Hindlimb muscle (tissue), 1 donor: Measurements from ENCODE around the gene H1-8. TPM values are rescaled to one million over a fixed set of nuclear protein-coding genes. Genes with fewer than 3 reads are reported as not detected.

ENCODE experiments used
- DNase-seq: peaks from one replicate; pipeline ENCODE4 v3.0.0-alpha.2; 2013
- polyA plus RNA-seq: library from polyadenylated mRNA; unstranded; fragments of 120-200 nt; gene quantifications from one replicate; pipeline ENCODE4 v1.2.1, GENCODE V29; 2013; ENCODE audit not compliant: insufficient read length

Gene H1-8
- polyA plus RNA-seq, 1 donor: not detected

GRCh38 chr3:129595544-129596193, 52.7 kb downstream of the H1-8 start:
- DNase-seq: no peak

DNA sequence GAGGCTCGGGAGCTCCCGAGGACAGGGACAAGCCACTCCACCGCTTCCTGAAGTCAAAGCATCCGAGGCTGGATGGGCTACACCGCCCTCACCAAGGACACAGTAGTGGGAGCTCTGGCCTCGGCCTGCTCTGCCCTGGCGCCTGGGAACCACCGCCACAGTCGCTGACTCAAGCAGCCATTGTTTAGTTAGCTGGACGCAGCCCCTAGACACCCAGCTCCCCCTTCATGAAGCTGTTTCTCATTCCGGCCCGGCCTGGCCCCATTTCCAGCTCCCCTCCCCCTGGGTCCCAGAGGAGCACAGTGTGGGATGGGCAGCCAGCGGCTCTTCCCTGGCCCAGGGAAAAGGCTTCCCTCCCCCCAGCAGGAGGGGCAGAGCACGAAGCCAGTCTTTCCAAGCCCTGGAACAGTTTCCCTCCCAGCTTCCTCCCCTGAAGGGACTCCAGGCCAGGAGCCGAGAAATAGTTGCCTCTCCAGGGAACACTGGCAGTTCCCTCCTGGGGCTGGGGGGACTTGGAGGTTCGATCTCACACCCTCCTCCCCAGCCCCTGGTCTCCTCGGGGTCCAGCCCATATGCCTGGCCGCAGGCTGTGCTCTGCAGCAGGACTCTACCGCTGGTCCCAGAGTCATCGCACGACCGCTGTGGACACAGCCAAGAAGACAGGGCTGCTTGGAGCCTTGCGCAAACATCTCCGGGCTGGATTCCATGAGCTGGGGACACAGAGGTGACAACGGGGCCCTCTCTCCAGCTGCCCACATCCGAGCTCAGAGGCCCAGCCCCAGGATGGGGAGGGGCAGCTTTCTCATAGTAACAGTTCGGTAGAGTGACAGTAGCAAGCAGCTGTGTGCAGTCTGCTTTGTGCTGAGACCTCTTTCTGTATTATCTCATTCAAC, 53.5 kb downstream of the H1-8 start:
- DNase-seq: peak; percentile 88

GRCh38 chr3:129597087-129597999, 54.4 kb downstream of the H1-8 start:
- DNase-seq: no peak

- no peak for DNase-seq
These were observed 55.0 kb downstream of the H1-8 start for GRCh38 chr3:129598000-129598381.

DNA sequence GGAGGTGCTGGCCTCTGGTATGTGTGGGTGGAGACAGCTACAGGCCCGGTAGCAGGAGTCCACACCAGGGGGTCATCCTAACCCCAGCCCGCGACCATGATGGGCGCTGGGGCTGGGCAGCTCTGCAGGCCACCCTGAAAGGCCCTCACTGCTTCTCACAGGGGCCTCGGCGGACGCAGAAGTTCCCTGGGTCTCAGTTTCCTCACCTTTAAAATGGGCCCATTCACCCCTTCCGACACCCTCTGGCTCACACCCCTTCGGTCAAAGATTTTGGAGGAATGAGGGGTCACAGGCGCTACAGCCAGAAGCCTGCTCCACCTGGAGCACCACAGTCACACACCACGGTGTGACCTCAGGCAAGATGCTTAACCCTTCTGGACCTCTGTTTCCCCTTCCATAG, 55.5 kb downstream of the H1-8 start:
- no peak for DNase-seq

DNA sequence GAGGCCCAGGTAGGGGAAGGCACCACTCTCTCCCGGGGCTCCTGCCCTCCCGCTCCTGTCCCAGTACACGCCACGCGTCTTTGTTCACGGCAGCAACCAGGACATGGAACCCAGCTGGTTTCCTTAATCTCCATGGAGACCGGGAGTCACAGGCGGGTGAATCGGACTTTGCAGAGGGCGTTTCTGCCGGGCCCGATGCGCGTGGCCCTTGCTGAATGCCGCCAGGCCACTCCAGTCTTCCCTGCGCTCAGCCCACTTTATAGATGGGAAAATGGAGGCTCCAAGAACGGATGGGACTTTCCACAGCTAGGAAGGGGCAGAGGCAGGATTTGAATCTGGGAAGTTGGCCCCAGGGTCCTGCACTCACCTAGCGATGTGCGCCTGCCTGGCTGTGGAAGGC, 56.1 kb downstream of the H1-8 start:
- no peak for DNase-seq

DNA sequence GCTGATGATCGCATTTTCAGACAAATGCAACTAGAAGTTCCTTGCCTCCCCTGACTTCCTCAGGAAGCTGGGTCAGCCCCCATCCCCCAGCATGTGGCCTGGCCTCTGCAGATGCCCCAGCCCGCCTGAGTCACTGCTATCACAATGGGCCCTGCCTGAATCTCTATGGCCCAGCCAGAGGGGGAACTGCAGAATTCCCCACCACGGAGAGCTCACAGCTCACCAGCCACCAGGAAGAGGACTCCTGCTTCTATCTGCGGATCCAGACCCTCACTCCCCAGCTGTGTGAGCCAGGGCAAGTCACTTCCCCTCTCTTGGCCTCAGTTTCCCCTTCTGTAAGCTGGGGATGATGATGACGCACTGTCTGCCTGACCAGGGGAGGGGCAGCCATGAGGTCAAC, 56.6 kb downstream of the H1-8 start:
- no peak for DNase-seq

- DNase-seq: no peak
These were observed 57.4 kb downstream of the H1-8 start for GRCh38 chr3:129600348-129600747.

Other genes starting within 250 kb of the H1-8 start
- gene EFCAB12, start 114.5 kb upstream of the H1-8 start, polyA plus RNA-seq: 0.13 TPM
- gene MBD4, start 103.2 kb upstream of the H1-8 start, polyA plus RNA-seq: 27.1 TPM
- gene IFT122, start 103.0 kb upstream of the H1-8 start, polyA plus RNA-seq: 41.2 TPM
- 0.10 TPM for gene RHO, start 14.5 kb upstream of the H1-8 start, polyA plus RNA-seq
- gene PLXND1, start 63.5 kb downstream of the H1-8 start, polyA plus RNA-seq: 154 TPM